Measurements from ENCODE around the gene TSPAN18. TPM values are rescaled to one million over a fixed set of nuclear protein-coding genes. Genes with fewer than 3 reads are reported as not detected.
A peak's percentile ranks its signal among the peaks of the same experiment; 100 is the strongest.

TSPAN18 gene
- total RNA-seq, 2 experiments from 2014 or later = 1.4 to 2.3 TPM

GRCh38 chr11:44782478-44782877 is 55.7 kb downstream of the TSPAN18 start:
- POLR2A ChIA-PET = no interaction called here
- ATAC-seq (no peak), DNase-seq (no peak)
- Mint-ChIP-seq H3K9me3 (ENCODE audit: low read depth) (no peaks in the 10 kb centered on the region), H3K27me3 (no peaks in the 10 kb centered on the region), H3K27ac (no peak overlapping the region), H3K4me1 (no peaks in the 10 kb centered on the region), H3K36me3 (ENCODE audit: low read depth) (no peaks in the 10 kb centered on the region), H3K4me3 (no peak overlapping the region)
- intact Hi-C loops (cut with DNase I, micrococcal nuclease) = no loop called here
- CTCF ChIA-PET = interaction anchor here (0.7 to 1.1 kb wide), 3 partner anchors 18 to 129 kb away, joined by 3 read pairs; no protein-coding TSS in a partner anchor

GRCh38 chr11:44784436-44784760 is 57.6 kb downstream of the TSPAN18 start:
- CTCF ChIA-PET = no interaction called here
- Mint-ChIP-seq H3K36me3 (ENCODE audit: low read depth) (no peaks in the 10 kb centered on the region), H3K27ac (no peak overlapping the region), H3K4me1 (no peaks in the 10 kb centered on the region), H3K9me3 (ENCODE audit: low read depth) (no peaks in the 10 kb centered on the region), H3K4me3 (no peak overlapping the region), H3K27me3 (no peaks in the 10 kb centered on the region)
- POLR2A ChIA-PET = no interaction called here
- DNase-seq (no peak), ATAC-seq (no peak)
- intact Hi-C loops (cut with DNase I, micrococcal nuclease) = no loop called here

GRCh38 chr11:44784851-44785250 is 58.1 kb downstream of the TSPAN18 start:
- no peak for DNase-seq
- Mint-ChIP-seq H3K9me3 (ENCODE audit: low read depth) (no peaks in the 10 kb centered on the region), H3K27me3 (no peaks in the 10 kb centered on the region), H3K4me1 (no peaks in the 10 kb centered on the region), H3K4me3 (no peak overlapping the region), H3K36me3 (ENCODE audit: low read depth) (no peaks in the 10 kb centered on the region), H3K27ac (no peak overlapping the region)
- intact Hi-C loops (cut with DNase I, micrococcal nuclease) = loop anchor here in 1 of 2 experiments (5.0 kb wide), 1 partner anchor 127 kb away; no protein-coding TSS in a partner anchor
- POLR2A ChIA-PET = no interaction called here
- no peak for ATAC-seq
- CTCF ChIA-PET = interaction anchor here (0.6 to 1.9 kb wide), 2 partner anchors 9 to 194 kb away, joined by 4 read pairs; no protein-coding TSS in a partner anchor

DNA sequence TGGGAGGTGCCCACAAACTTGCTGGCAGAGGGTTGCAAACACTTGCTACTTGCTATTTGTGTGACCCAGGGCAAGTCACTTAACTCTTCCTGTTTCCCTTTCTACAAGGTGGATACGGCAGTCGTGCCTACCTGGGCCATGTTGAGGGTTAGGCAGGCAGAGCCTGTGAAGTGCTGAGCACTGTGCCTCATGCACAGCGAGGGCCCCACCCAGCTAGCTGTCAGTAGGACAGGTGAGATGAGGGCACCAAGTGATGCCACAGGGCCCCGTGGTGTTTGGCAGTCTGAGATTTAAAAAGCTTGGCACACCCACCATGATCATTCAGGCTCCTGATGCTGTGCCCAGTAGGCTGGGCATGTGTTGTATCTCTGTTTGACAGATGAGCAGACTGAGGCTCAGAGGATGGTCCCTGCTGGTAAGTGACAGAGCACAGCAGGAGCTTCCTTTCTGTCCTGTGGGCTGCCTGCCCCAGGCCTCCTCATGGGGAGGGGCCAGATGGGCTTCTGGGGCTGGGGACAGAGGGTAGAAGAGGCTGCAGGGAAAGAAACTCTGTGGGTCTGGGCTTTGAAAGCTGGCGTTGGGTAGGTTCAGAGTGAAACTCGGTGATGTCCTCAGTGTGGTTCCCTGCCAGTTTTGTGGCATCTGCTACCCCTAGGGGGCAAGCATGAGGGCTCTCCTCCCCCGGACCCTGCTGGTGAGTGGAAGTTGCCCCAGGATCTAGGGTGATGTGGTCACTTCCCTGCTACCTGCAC is 59.3 kb downstream of the TSPAN18 start:
- ATAC-seq = no peak
- DNase-seq = peak; percentile 21
- H3K36me3 Mint-ChIP-seq (ENCODE audit: low read depth) = no peaks in the 10 kb centered on the region
- POLR2A ChIA-PET = no interaction called here
- no peaks in the 10 kb centered on the region for H3K27me3 Mint-ChIP-seq
- intact Hi-C loops (cut with DNase I, micrococcal nuclease) = loop anchor here in 1 of 2 experiments (5.0 kb wide), 1 partner anchor 126 kb away; no protein-coding TSS in a partner anchor
- H3K27ac Mint-ChIP-seq = no peak overlapping the region
- no peak overlapping the region for H3K4me3 Mint-ChIP-seq
- no peaks in the 10 kb centered on the region for H3K4me1 Mint-ChIP-seq
- CTCF ChIA-PET = interaction anchor here (0.7 to 1.9 kb wide), 3 partner anchors 10 to 125 kb away, joined by 3 to 4 read pairs (median 3); no protein-coding TSS in a partner anchor
- H3K9me3 Mint-ChIP-seq (ENCODE audit: low read depth) = no peaks in the 10 kb centered on the region

- Mint-ChIP-seq H3K9me3 (ENCODE audit: low read depth) (no peaks in the 10 kb centered on the region), H3K4me1 (no peaks in the 10 kb centered on the region), H3K27me3 (no peaks in the 10 kb centered on the region), H3K36me3 (ENCODE audit: low read depth) (no peaks in the 10 kb centered on the region), H3K4me3 (no peak overlapping the region), H3K27ac (no peak overlapping the region)
- ATAC-seq = no peak
- ChIA-PET CTCF (no interaction called here), POLR2A (no interaction called here)
- DNase-seq = no peak
- intact Hi-C loops (cut with DNase I, micrococcal nuclease) = loop anchor here in 1 of 2 experiments (5.0 kb wide), 1 partner anchor 125 kb away; no protein-coding TSS in a partner anchor
These were observed 60.3 kb downstream of the TSPAN18 start for GRCh38 chr11:44787070-44787469.

- no peaks in the 10 kb centered on the region for H3K9me3 Mint-ChIP-seq (ENCODE audit: low read depth)
- no peak overlapping the region for H3K4me3 Mint-ChIP-seq
- ATAC-seq (no peak), DNase-seq (no peak)
- intact Hi-C loops (cut with DNase I, micrococcal nuclease) = loop anchor here in 1 of 2 experiments (5.0 kb wide), 1 partner anchor 124 kb away; no protein-coding TSS in a partner anchor
- H3K36me3 Mint-ChIP-seq (ENCODE audit: low read depth) = no peaks in the 10 kb centered on the region
- H3K27ac Mint-ChIP-seq = no peak overlapping the region
- CTCF ChIA-PET = interaction anchor here (0.7 kb wide), 2 partner anchors 9 to 140 kb away, joined by 3 read pairs; no protein-coding TSS in a partner anchor
- H3K4me1 Mint-ChIP-seq = no peaks in the 10 kb centered on the region
- H3K27me3 Mint-ChIP-seq = no peaks in the 10 kb centered on the region
- POLR2A ChIA-PET = no interaction called here
These were observed 61.2 kb downstream of the TSPAN18 start for GRCh38 chr11:44787981-44788380.

- POLR2A ChIA-PET = interaction anchor here (1.0 kb wide), 1 partner anchor 8 kb away, joined by 3 read pairs; no protein-coding TSS in a partner anchor
- no peak overlapping the region for H3K27ac Mint-ChIP-seq
- H3K9me3 Mint-ChIP-seq (ENCODE audit: low read depth) = no peaks in the 10 kb centered on the region
- no peak overlapping the region for H3K4me3 Mint-ChIP-seq
- H3K27me3 Mint-ChIP-seq = no peaks in the 10 kb centered on the region
- no peak for DNase-seq
- no peaks in the 10 kb centered on the region for H3K36me3 Mint-ChIP-seq (ENCODE audit: low read depth)
- CTCF ChIA-PET = interaction anchor here (0.7 to 1.5 kb wide), 4 partner anchors 10 to 139 kb away, joined by 3 to 5 read pairs (median 4); no protein-coding TSS in a partner anchor
- no peak for ATAC-seq
- no peaks in the 10 kb centered on the region for H3K4me1 Mint-ChIP-seq
- intact Hi-C loops (cut with DNase I, micrococcal nuclease) = loop anchor here in 1 of 2 experiments (5.0 kb wide), 1 partner anchor 124 kb away; no protein-coding TSS in a partner anchor
These were observed 61.9 kb downstream of the TSPAN18 start for GRCh38 chr11:44788536-44789261.

GRCh38 chr11:44789496-44789895 is 62.7 kb downstream of the TSPAN18 start:
- H3K27ac Mint-ChIP-seq = no peak overlapping the region
- CTCF ChIA-PET = interaction anchor here (1.1 to 1.5 kb wide), 2 partner anchors 12 to 122 kb away, joined by 5 read pairs; no protein-coding TSS in a partner anchor

DNA sequence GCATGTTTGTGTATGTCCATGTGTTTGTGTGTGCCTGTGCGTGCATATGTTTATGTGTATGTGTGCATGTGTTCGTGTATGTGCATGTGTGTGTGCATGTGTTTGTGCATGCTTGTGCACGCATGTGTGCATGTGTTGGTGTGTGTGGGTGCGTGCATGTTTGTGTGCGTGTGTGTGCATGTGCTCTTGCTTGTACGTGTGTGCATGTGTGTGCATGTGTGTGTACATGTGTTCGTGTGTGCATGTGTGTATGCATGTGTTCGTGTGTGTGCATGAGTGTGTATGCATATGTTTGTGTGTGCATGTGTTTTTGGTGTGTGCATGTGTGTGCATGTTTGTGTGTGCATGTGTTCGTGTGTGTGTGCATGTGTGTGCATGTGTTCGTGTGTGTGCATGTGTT is 63.4 kb downstream of the TSPAN18 start:
- POLR2A ChIA-PET = no interaction called here

More at GRCh38 chr11:44789496-44789895, 62.7 kb downstream of the TSPAN18 start:
- DNase-seq (no peak), ATAC-seq (no peak)
- H3K27me3 Mint-ChIP-seq = no peaks in the 10 kb centered on the region
- H3K4me3 Mint-ChIP-seq = no peak overlapping the region
- POLR2A ChIA-PET = interaction anchor here (1.0 kb wide), 1 partner anchor 9 kb away, joined by 3 read pairs; no protein-coding TSS in a partner anchor
- no peaks in the 10 kb centered on the region for H3K9me3 Mint-ChIP-seq (ENCODE audit: low read depth)
- intact Hi-C loops (cut with DNase I, micrococcal nuclease) = loop anchor here in 1 of 2 experiments (5.0 kb wide), 1 partner anchor 123 kb away; no protein-coding TSS in a partner anchor
- no peaks in the 10 kb centered on the region for H3K4me1 Mint-ChIP-seq
- no peaks in the 10 kb centered on the region for H3K36me3 Mint-ChIP-seq (ENCODE audit: low read depth)

GRCh38 chr11:44791316-44791925 is 64.7 kb downstream of the TSPAN18 start:
- H3K36me3 Mint-ChIP-seq (ENCODE audit: low read depth) = no peaks in the 10 kb centered on the region
- no peak for DNase-seq
- intact Hi-C loops (cut with DNase I, micrococcal nuclease) = no loop called here
- H3K27me3 Mint-ChIP-seq = peaks cover 2% of the 10 kb centered on the region
- no peak overlapping the region for H3K27ac Mint-ChIP-seq
- ATAC-seq = no peak
- ChIA-PET POLR2A (no interaction called here), CTCF (interaction anchor here (1.3 kb wide), 1 partner anchor 16 kb away, joined by 6 read pairs; no protein-coding TSS in a partner anchor)
- no peak overlapping the region for H3K4me3 Mint-ChIP-seq
- H3K4me1 Mint-ChIP-seq = no peaks in the 10 kb centered on the region
- H3K9me3 Mint-ChIP-seq (ENCODE audit: low read depth) = no peaks in the 10 kb centered on the region

More for the DNA sequence above, 63.4 kb downstream of the TSPAN18 start:
- Mint-ChIP-seq H3K36me3 (ENCODE audit: low read depth) (no peaks in the 10 kb centered on the region), H3K4me1 (no peaks in the 10 kb centered on the region), H3K4me3 (no peak overlapping the region), H3K9me3 (ENCODE audit: low read depth) (no peaks in the 10 kb centered on the region), H3K27ac (no peak overlapping the region), H3K27me3 (peaks cover 2% of the 10 kb centered on the region)
- DNase-seq (no peak), ATAC-seq (no peak)
- CTCF ChIA-PET = interaction anchor here (1.5 kb wide), 1 partner anchor 121 kb away, joined by 5 read pairs; no protein-coding TSS in a partner anchor
- intact Hi-C loops (cut with DNase I, micrococcal nuclease) = no loop called here

DNA sequence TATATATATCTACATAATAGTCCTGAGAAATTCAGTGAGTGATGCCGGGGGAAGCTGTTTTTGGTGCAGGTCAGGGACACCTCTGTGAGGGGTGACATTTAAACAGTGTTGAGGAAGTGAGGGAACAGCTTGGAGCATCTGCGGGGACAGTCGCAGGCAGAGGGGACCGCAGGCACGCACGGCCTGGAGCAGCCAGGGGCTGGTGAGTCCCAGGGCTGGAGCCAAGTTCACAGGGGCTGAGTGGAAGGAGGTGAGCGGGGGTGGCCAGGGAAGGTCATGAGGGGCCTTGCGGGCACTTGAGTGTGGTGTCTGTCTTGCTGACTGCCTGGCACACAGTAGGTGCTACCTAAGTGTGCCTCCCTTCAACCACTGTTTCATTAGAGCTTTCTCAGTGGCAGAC is 65.4 kb downstream of the TSPAN18 start:
- Mint-ChIP-seq H3K4me3 (no peak overlapping the region), H3K4me1 (no peaks in the 10 kb centered on the region), H3K9me3 (ENCODE audit: low read depth) (no peaks in the 10 kb centered on the region), H3K27me3 (peaks cover 3% of the 10 kb centered on the region), H3K27ac (no peak overlapping the region), H3K36me3 (ENCODE audit: low read depth) (no peaks in the 10 kb centered on the region)
- ChIA-PET POLR2A (no interaction called here), CTCF (interaction anchor here (1.0 to 1.3 kb wide), 2 partner anchors 9 to 17 kb away, joined by 6 read pairs; no protein-coding TSS in a partner anchor)
- intact Hi-C loops (cut with DNase I, micrococcal nuclease) = no loop called here
- no peak for DNase-seq
- no peak for ATAC-seq
